ENCODE results near the gene DGLUCY.
"Not testable (repeated sequence)": the region's sequence is repeated elsewhere in the genome, so short reads cannot be mapped to it uniquely, and the experiment has no call there.

The DGLUCY gene

GRCh38 chr14:91233936-91234790, 120.3 kb downstream of the DGLUCY start:
- DNase-seq (ENCODE audit: low read depth): no peak

- DNase-seq (ENCODE audit: low read depth): no peak
Observed at GRCh38 chr14:91234791-91235114, 120.9 kb downstream of the DGLUCY start.

- no peak for DNase-seq (ENCODE audit: low read depth)
Observed at GRCh38 chr14:91235841-91236240, 122.0 kb downstream of the DGLUCY start.

- DNase-seq (ENCODE audit: low read depth): peak; percentile 91
Observed at GRCh38 chr14:91237219-91237618, 123.3 kb downstream of the DGLUCY start.

GRCh38 chr14:91238085-91238484, 124.2 kb downstream of the DGLUCY start:
- DNase-seq (ENCODE audit: low read depth): no peak

GRCh38 chr14:91238661-91239060, 124.8 kb downstream of the DGLUCY start:
- no peak for DNase-seq (ENCODE audit: low read depth)

- no peak for DNase-seq (ENCODE audit: low read depth)
Observed at GRCh38 chr14:91241863-91242262, 128.0 kb downstream of the DGLUCY start.

GRCh38 chr14:91242635-91243034, 128.8 kb downstream of the DGLUCY start:
- no peak for DNase-seq (ENCODE audit: low read depth)

GRCh38 chr14:91243074-91243471, 129.2 kb downstream of the DGLUCY start:
- DNase-seq (ENCODE audit: low read depth): no peak

- peak; percentile 24 for DNase-seq (ENCODE audit: low read depth)
Observed at GRCh38 chr14:91244501-91244901, 130.6 kb downstream of the DGLUCY start, which contains the start of gene GPR68. GPR68 (minus strand) TSS chr14:91244704; CDS start chr14:91235050, 9,654 bp downstream.

- no peak for DNase-seq (ENCODE audit: low read depth)
Observed at GRCh38 chr14:91245029-91245428, 131.2 kb downstream of the DGLUCY start.

GRCh38 chr14:91245616-91246015, 131.7 kb downstream of the DGLUCY start:
- not testable (repeated sequence) for DNase-seq (ENCODE audit: low read depth)

GRCh38 chr14:91246051-91246852, 132.4 kb downstream of the DGLUCY start:
- no peak for DNase-seq (ENCODE audit: low read depth)

- peak; percentile 87 for DNase-seq (ENCODE audit: low read depth)
Observed at GRCh38 chr14:91249841-91250616, 136.2 kb downstream of the DGLUCY start.

- no peak for DNase-seq (ENCODE audit: low read depth)
Observed at GRCh38 chr14:91250912-91251311, 137.0 kb downstream of the DGLUCY start.

- DNase-seq (ENCODE audit: low read depth): peak; percentile 46
Observed at GRCh38 chr14:91252871-91253794, 139.3 kb downstream of the DGLUCY start.

- no peak for DNase-seq (ENCODE audit: low read depth)
Observed at GRCh38 chr14:91253795-91254323, 140.0 kb downstream of the DGLUCY start.

- no peak for DNase-seq (ENCODE audit: low read depth)
Observed at GRCh38 chr14:91254461-91254860, 140.6 kb downstream of the DGLUCY start.

GRCh38 chr14:91255026-91255695, 141.3 kb downstream of the DGLUCY start:
- DNase-seq (ENCODE audit: low read depth): no peak

- no peak for DNase-seq (ENCODE audit: low read depth)
Observed at GRCh38 chr14:91256661-91257060, 142.8 kb downstream of the DGLUCY start.
